Esophagus muscularis mucosa (tissue), 4 donors: ENCODE results near the gene BAIAP2. TPM values are rescaled to one million over a fixed set of nuclear protein-coding genes. Genes with fewer than 3 reads are reported as not detected.

Source experiments
- DNase-seq: peaks from one replicate; pipeline ENCODE4 v3.0.0-alpha.2; 2017; ENCODE audit errors: extremely low spot score
- H3K27ac ChIP-seq, 4 donors: fragments of 200-600 bp; sonication (generic); replicated peaks in 1 of 4; 1 replicate in 3 of 4; 2 replicates in 1 of 4; pipeline ENCODE4 v1.5.1; 2016 to 2019; ENCODE audit warnings: mild to moderate bottlenecking in 1 of 4
- H3K27me3 ChIP-seq, 4 donors: fragments of 200-600 bp; sonication (generic); one replicate each; pipeline versions ENCODE4 v1.5.1 to v1.6.0; 2016 to 2019
- H3K36me3 ChIP-seq, 4 donors: fragments of 200-600 bp; sonication (generic); one replicate each; pipeline ENCODE4 v1.5.1; 2016 to 2019
- H3K4me1 ChIP-seq, 4 donors: fragments of 200-600 bp; sonication (generic); one replicate each; pipeline ENCODE4 v1.5.1; 2016 to 2019
- H3K4me3 ChIP-seq, 4 donors: fragments of 200-600 bp; sonication (generic); 1 replicate in 2 of 4; 2 replicates in 2 of 4; pipeline ENCODE4 v1.5.1; 2016 to 2019; ENCODE audit warnings: mild to moderate bottlenecking in 4 of 4, moderate library complexity in 1 of 4
- H3K9me3 ChIP-seq, 4 donors: fragments of 200-600 bp; sonication (generic); 1 replicate in 3 of 4; 2 replicates in 1 of 4; pipeline ENCODE4 v1.5.1; 2016 to 2019
- CTCF ChIP-seq, 3 experiments: fragments of 200-600 bp in 2 of 3; fragments of 450-650 bp in 1 of 3; sonication (generic) in 2 of 3; IDR thresholded peaks; one replicate each; pipeline ENCODE4 v1.5.1; 2017 to 2019; ENCODE audit warnings: antibody characterized with exemption in 3 of 3, mild to moderate bottlenecking in 2 of 3, moderate library complexity in 1 of 3
- EP300 ChIP-seq: sonication (generic); formaldehyde crosslinking; IDR thresholded peaks from one replicate; pipeline ENCODE4 v1.6.1; 2017; ENCODE audit warnings: antibody characterized with exemption
- POLR2A ChIP-seq: fragments of 450-650 bp; IDR thresholded peaks from one replicate; pipeline ENCODE4 v1.6.1; 2017; ENCODE audit warnings: antibody characterized with exemption, moderate library complexity, mild to moderate bottlenecking, low read depth
- POLR2AphosphoS5 ChIP-seq, 2 donors: sonication (generic); formaldehyde crosslinking; IDR thresholded peaks; one replicate each; pipeline ENCODE4 v1.6.1; 2017; ENCODE audit warnings: antibody characterized with exemption in 2 of 2
- WGBS: methylation state at CpG from one replicate; pipeline ENCODE4 v1.1.5; 2018; 5-methylcytosine and 5-hydroxymethylcytosine counted together
- intact Hi-C: fragments of 100-400 bp; cut with DNase I; formaldehyde crosslinking; loops from one replicate; pipeline ENCODE4 v1.15.1; 2023
- total RNA-seq, 4 donors: library from RNA; depleted of rRNA; stranded (reverse); fragments of >200 nt; gene quantifications; one replicate each; pipeline versions ENCODE4 v1.1.0 to v1.2.1, GENCODE V29; 2016

The BAIAP2 gene
- total RNA-seq, 4 donors from 2014 or later: 31.1 to 54.5 (median 36.7) TPM

- 81% methylated on average over 16 of the region's 26 CpGs for WGBS
- Histone ChIP-seq H3K9me3 (no peaks in the 10 kb centered on the region), H3K4me1 (peaks cover 20 to 54% (median 44%) of the 10 kb centered on the region in 4 donors), H3K4me3 (no peak overlapping the region), H3K27ac (no peak overlapping the region), H3K36me3 (peaks cover 0 to 38% (median 19%) of the 10 kb centered on the region in 4 donors), H3K27me3 (no peaks in the 10 kb centered on the region)
- intact Hi-C loops: no loop called here
- DNase-seq: no peak
- TF ChIP-seq CTCF (IDR thresholded peaks at IDR 0.05) (no peak), POLR2AphosphoS5 (IDR thresholded peaks at IDR 0.05) (no peak), EP300 (no peak), POLR2A (no peak)
Observed at GRCh38 chr17:81068411-81069134, 33.6 kb downstream of the BAIAP2 start.

GRCh38 chr17:81069135-81069645 is 34.2 kb downstream of the BAIAP2 start:
- DNase-seq: no peak
- H3K27ac ChIP-seq: no peak overlapping the region
- intact Hi-C loops: no loop called here

GRCh38 chr17:81070541-81071246 is 35.7 kb downstream of the BAIAP2 start:
- H3K27ac ChIP-seq: no peak overlapping the region
- peaks cover 0 to 51% (median 19%) of the 10 kb centered on the region in 4 donors for H3K36me3 ChIP-seq
- peaks cover 2 to 33% (median 23%) of the 10 kb centered on the region in 4 donors for H3K4me1 ChIP-seq
- H3K4me3 ChIP-seq: no peak overlapping the region
- H3K27me3 ChIP-seq: no peaks in the 10 kb centered on the region
- H3K9me3 ChIP-seq: no peaks in the 10 kb centered on the region
- 77% methylated on average over 15 of the region's 25 CpGs for WGBS
- no peak for TF ChIP-seq EP300
- TF ChIP-seq POLR2AphosphoS5 (IDR thresholded peaks at IDR 0.05): no peak
- TF ChIP-seq POLR2A: no peak
- no peak for TF ChIP-seq CTCF (IDR thresholded peaks at IDR 0.05)
- intact Hi-C loops: no loop called here
- no peak for DNase-seq

More at GRCh38 chr17:81069135-81069645, 34.2 kb downstream of the BAIAP2 start:
- peaks cover 14 to 48% (median 38%) of the 10 kb centered on the region in 4 donors for H3K4me1 ChIP-seq
- no peaks in the 10 kb centered on the region for H3K9me3 ChIP-seq
- no peak overlapping the region for H3K4me3 ChIP-seq
- H3K27me3 ChIP-seq: no peaks in the 10 kb centered on the region
- peaks cover 0 to 44% (median 19%) of the 10 kb centered on the region in 4 donors for H3K36me3 ChIP-seq
- no peak for TF ChIP-seq EP300
- no peak for TF ChIP-seq POLR2A
- TF ChIP-seq CTCF (IDR thresholded peaks at IDR 0.05): no peak
- no peak for TF ChIP-seq POLR2AphosphoS5 (IDR thresholded peaks at IDR 0.05)
- 69% methylated on average over 5 of the region's 23 CpGs for WGBS

GRCh38 chr17:81071761-81072741 is 37.1 kb downstream of the BAIAP2 start:
- WGBS: 82% methylated on average over 36 of the region's 39 CpGs

More at GRCh38 chr17:81071761-81072741, 37.1 kb downstream of the BAIAP2 start:
- intact Hi-C loops: no loop called here
- H3K4me1 ChIP-seq: peaks cover 0 to 30% (median 16%) of the 10 kb centered on the region in 4 donors
- DNase-seq: no peak
- H3K27ac ChIP-seq: no peak overlapping the region
- no peaks in the 10 kb centered on the region for H3K9me3 ChIP-seq
- no peaks in the 10 kb centered on the region for H3K27me3 ChIP-seq
- H3K4me3 ChIP-seq: no peak overlapping the region
- TF ChIP-seq EP300: no peak
- TF ChIP-seq POLR2AphosphoS5 (IDR thresholded peaks at IDR 0.05): no peak
- TF ChIP-seq CTCF (IDR thresholded peaks at IDR 0.05): no peak
- TF ChIP-seq POLR2A: no peak
- H3K36me3 ChIP-seq: peaks cover 6 to 59% (median 21%) of the 10 kb centered on the region in 4 donors
